GM12872 (cell line): ENCODE results near the gene SYNE4.

Experiments used
- CTCF ChIP-seq: IDR thresholded peaks from 3 replicates; pipeline ENCODE4 v1.5.1; 2011; ENCODE audit warnings: low read depth, mild to moderate bottlenecking, low read length, moderate library complexity; ENCODE audit not compliant: insufficient read depth

Gene SYNE4

GRCh38 chr19:36008336-36008978 is at the start of gene SYNE4:
SYNE4 (minus strand) TSS chr19:36008813; CDS start chr19:36008681, 132 bp downstream.
- TF ChIP-seq CTCF: no peak

GRCh38 chr19:36054733-36055686 is 46.4 kb upstream of the SYNE4 start, which contains the start of gene WDR62:
WDR62 (plus strand) TSS chr19:36054897; CDS start chr19:36054972, 75 bp downstream.
- TF ChIP-seq CTCF: no peak

GRCh38 chr19:36054119-36054732 is 45.6 kb upstream of the SYNE4 start, which contains the start of gene THAP8:
THAP8 (minus strand) TSS chr19:36054285; CDS start chr19:36054217, 68 bp downstream.
- TF ChIP-seq CTCF: peak; percentile 44

- no peak for TF ChIP-seq CTCF
These were observed 43.0 kb upstream of the SYNE4 start for GRCh38 chr19:36051637-36052036.

GRCh38 chr19:36051236-36051635 is 42.6 kb upstream of the SYNE4 start:
- peak; percentile 21; the same call in 1 of the 3 replicates for TF ChIP-seq CTCF

- no peak for TF ChIP-seq CTCF
These were observed 40.6 kb upstream of the SYNE4 start for GRCh38 chr19:36049080-36049698.
